Right lobe of liver (tissue), 6 donors: Measurements from ENCODE around the gene MED22. TPM values are rescaled to one million over a fixed set of nuclear protein-coding genes. Genes with fewer than 3 reads are reported as not detected.

Experiments used
- ATAC-seq, 4 donors: fragments of 200-7000 bp; cut with Tn5 transposase; one replicate each; pipeline ENCODE4 v1.9.1; 2020; ENCODE audit warnings: mild to moderate bottlenecking in 4 of 4, moderate library complexity in 4 of 4
- DNase-seq, 3 donors: peaks; one replicate each; pipeline ENCODE4 v3.0.0-alpha.2; 2020
- H3K27ac ChIP-seq, 3 donors: fragments of 200-600 bp; one replicate each; pipeline ENCODE4 v1.8.0; 2022
- H3K27me3 ChIP-seq, 2 donors: fragments of 200-600 bp; one replicate each; pipeline ENCODE4 v1.8.0; 2022
- H3K36me3 ChIP-seq, 4 donors: fragments of 200-600 bp; sonication (generic) in 1 of 4; one replicate each; pipeline versions ENCODE4 v1.5.1 to v1.8.0; 2017 to 2022; ENCODE audit warnings: control low read depth in 1 of 4
- H3K4me1 ChIP-seq, 4 donors: fragments of 200-600 bp; sonication (generic) in 1 of 4; one replicate each; pipeline versions ENCODE4 v1.5.1 to v1.8.0; 2017 to 2022; ENCODE audit warnings: control low read depth in 1 of 4
- H3K4me3 ChIP-seq, 3 donors: fragments of 200-600 bp; one replicate each; pipeline ENCODE4 v1.8.0; 2022
- H3K9me3 ChIP-seq, 4 donors: fragments of 200-600 bp; sonication (generic) in 1 of 4; one replicate each; pipeline versions ENCODE4 v1.5.1 to v1.8.0; 2017 to 2022; ENCODE audit warnings: control low read depth in 1 of 4
- CTCF ChIP-seq, 4 donors: fragments of 200-600 bp in 3 of 4; fragments of 450-650 bp in 1 of 4; IDR thresholded peaks; one replicate each; pipeline versions ENCODE4 v1.5.1 to v1.8.0; 2016 to 2022; ENCODE audit warnings: antibody characterized with exemption in 4 of 4, mild to moderate bottlenecking in 2 of 4
- POLR2A ChIP-seq: fragments of 450-650 bp; IDR thresholded peaks from one replicate; pipeline ENCODE4 v1.6.1; 2017; ENCODE audit warnings: antibody characterized with exemption, mild to moderate bottlenecking
- WGBS: methylation state at CpG from one replicate; pipeline ENCODE4 v1.1.6; 2018; ENCODE audit warnings: low coverage, low lambda C conversion rate; ENCODE audit not compliant: insufficient coverage; ENCODE audit errors: missing lambda C conversion rate; 5-methylcytosine and 5-hydroxymethylcytosine counted together
- intact Hi-C, 2 donors: fragments of 100-400 bp; cut with DNase I; formaldehyde crosslinking; loops; one replicate each; pipeline versions ENCODE4 v1.11.2 to v1.14.1; 2022
- total RNA-seq, 6 experiments: library from RNA; depleted of rRNA in 2 of 6; stranded (reverse); fragments of >200 nt in 2 of 6; fragmentation: NEBNext Ultra II Directional in 3 of 6; extraction: Animal tissue kit (Norgen Biotek cat#: 25700) in 3 of 6; gene quantifications; one replicate each; pipeline versions ENCODE4 v1.1.0 to v1.2.4, GENCODE V29; 2016 to 2023
- donor health status: DM: no; HTN: yes; CAD: no.
- donor health status: DM: no; HTN: no; CAD: no.
- donor health status: DM: no; HTN: no; CAD: no.
- donor health status: DM: no; HTN: yes; CAD: no.
- donor health status: DM: no; HTN: yes; CAD: no.

MED22 gene
- total RNA-seq, 6 experiments from 2014 or later, result 5.9 to 14.5 (median 8.1) TPM

- no peaks in the 10 kb centered on the region for H3K27me3 ChIP-seq
- H3K36me3 ChIP-seq, result peaks cover 3 to 45% (median 23%) of the 10 kb centered on the region in 4 donors
- intact Hi-C loops, result loop anchor here in 1 of 2 donors (10.0 kb wide), 1 partner anchor 51 kb away; no protein-coding TSS in a partner anchor
- DNase-seq (peak in 1 of 3 donors; percentile 36), ATAC-seq (no peak)
- no peak for TF ChIP-seq CTCF (IDR thresholded peaks at IDR 0.05)
- TF ChIP-seq POLR2A, result no peak
- no peak overlapping the region for H3K27ac ChIP-seq
- no peaks in the 10 kb centered on the region for H3K9me3 ChIP-seq
- H3K4me3 ChIP-seq, result no peak overlapping the region
- H3K4me1 ChIP-seq, result peaks cover 0 to 12% (median 4%) of the 10 kb centered on the region in 4 donors
- 100% methylated on average over 2 of the region's 10 CpGs for WGBS
Observed at GRCh38 chr9:133333566-133333965, 14.4 kb downstream of the MED22 start.

- 95% methylated on average over 9 of the region's 11 CpGs for WGBS
- Histone ChIP-seq H3K9me3 (no peaks in the 10 kb centered on the region), H3K36me3 (peaks cover 3 to 45% (median 23%) of the 10 kb centered on the region in 4 donors), H3K4me1 (peaks cover 0 to 12% (median 4%) of the 10 kb centered on the region in 4 donors), H3K27me3 (no peaks in the 10 kb centered on the region), H3K27ac (no peak overlapping the region), H3K4me3 (no peak overlapping the region)
- DNase-seq (peak in 1 of 3 donors; percentile 22), ATAC-seq (no peak)
- TF ChIP-seq POLR2A (no peak), CTCF (IDR thresholded peaks at IDR 0.05) (no peak)
- intact Hi-C loops, result loop anchor here in 1 of 2 donors (10.0 kb wide), 1 partner anchor 52 kb away; no protein-coding TSS in a partner anchor
Observed at GRCh38 chr9:133333011-133333410, 14.9 kb downstream of the MED22 start.

GRCh38 chr9:133332381-133332730 lies 15.6 kb downstream of the MED22 start:
- ATAC-seq, result no peak
- WGBS, result 35% methylated on average over 4 of the region's 20 CpGs
- intact Hi-C loops, result loop anchor here in 1 of 2 donors (10.0 kb wide), 1 partner anchor 52 kb away; no protein-coding TSS in a partner anchor
- no peaks in the 10 kb centered on the region for H3K27me3 ChIP-seq
- no peak overlapping the region for H3K27ac ChIP-seq
- H3K4me1 ChIP-seq, result peaks cover 0 to 12% (median 4%) of the 10 kb centered on the region in 4 donors
- peak in 1 of 3 donors; percentile 31 for DNase-seq
- H3K4me3 ChIP-seq, result no peak overlapping the region
- TF ChIP-seq CTCF (IDR thresholded peaks at IDR 0.05) (no peak), POLR2A (no peak)
- H3K9me3 ChIP-seq, result no peaks in the 10 kb centered on the region
- H3K36me3 ChIP-seq, result peaks cover 3 to 45% (median 23%) of the 10 kb centered on the region in 4 donors

GRCh38 chr9:133331641-133332380 lies 16.1 kb downstream of the MED22 start:
- Histone ChIP-seq H3K9me3 (no peaks in the 10 kb centered on the region), H3K4me1 (peaks cover 0 to 12% (median 3%) of the 10 kb centered on the region in 4 donors), H3K27ac (no peak overlapping the region), H3K27me3 (no peaks in the 10 kb centered on the region), H3K4me3 (no peak overlapping the region), H3K36me3 (peaks cover 3 to 45% (median 23%) of the 10 kb centered on the region in 4 donors)
- 97% methylated on average over 34 of the region's 57 CpGs for WGBS
- DNase-seq (peak in 1 of 3 donors; percentile 49), ATAC-seq (no peak)
- no peak for TF ChIP-seq POLR2A
- no peak for TF ChIP-seq CTCF (IDR thresholded peaks at IDR 0.05)
- intact Hi-C loops, result loop anchor here in 1 of 2 donors (10.0 kb wide), 1 partner anchor 53 kb away; no protein-coding TSS in a partner anchor
